Stimulated activated CD8-positive, alpha-beta memory T cell treated with anti-CD3 and anti-CD28 coated beads, Interleukin-4, amount 100 ng/mL, for 24 hours (primary cell): ENCODE measurements around the gene BACH2.
"Not testable (repeated sequence)": the region's sequence is repeated elsewhere in the genome, so short reads cannot be mapped to it uniquely, and the experiment has no call there.

Experiments
- DNase-seq: peaks from one replicate; pipeline ENCODE4 v3.0.0-alpha.2; 2020; ENCODE audit warnings: low read depth

Gene BACH2

DNA sequence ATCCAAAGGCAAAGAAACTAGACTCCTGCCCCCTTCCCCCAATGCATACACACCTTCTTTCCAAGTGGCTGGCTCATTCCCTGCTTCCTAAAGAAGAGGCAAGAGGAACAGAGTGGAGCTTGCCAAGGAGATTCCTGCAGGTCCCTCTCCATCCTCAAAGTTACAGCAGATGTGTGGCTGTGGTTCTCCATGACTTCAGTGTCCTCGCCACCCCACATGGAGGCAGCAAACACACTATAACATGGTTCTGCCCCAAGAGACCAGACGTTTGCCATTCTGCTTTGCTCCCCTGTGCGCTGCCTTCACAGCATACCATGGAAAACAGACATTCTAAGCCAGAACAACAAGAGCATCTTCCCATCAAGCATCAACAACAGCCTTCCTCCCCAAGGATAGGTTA, 84.4 kb downstream of the BACH2 start:
- DNase-seq, result no peak

DNA sequence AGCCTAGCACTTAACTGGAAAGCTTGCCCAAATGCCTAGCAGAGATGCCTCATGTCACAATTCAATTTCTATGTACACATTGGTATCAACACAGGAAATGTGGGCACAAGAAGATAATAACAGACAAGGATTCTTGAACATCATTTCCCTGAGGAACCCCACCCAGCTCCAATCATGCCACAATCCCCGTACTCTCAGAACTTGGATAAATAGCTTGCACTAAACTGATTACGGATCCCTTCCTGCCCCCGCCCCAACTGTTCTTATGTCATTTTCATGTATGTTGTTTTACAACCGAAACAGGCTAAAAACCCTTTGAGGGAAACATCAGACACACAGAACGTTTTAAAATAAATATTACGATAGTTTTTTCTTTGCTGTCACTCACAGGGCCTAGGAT, 87.1 kb downstream of the BACH2 start:
- no peak for DNase-seq

DNA sequence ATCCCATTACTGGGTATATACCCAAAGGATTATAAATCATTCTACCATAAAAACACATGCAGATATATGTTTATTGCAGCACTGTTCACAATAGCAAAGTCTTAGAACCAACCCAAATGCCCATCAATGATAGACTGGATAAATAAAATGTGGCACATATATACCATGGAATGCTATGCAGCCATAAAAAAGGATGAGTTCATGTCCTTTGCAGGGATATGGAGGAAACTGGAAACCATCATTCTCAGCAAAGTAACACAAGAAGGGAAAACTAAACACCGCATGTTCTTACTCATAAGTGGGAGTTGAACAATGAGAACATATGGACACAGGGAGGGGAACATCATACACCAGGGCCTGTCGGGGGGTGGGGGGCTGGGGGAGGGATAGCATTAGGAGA, 88.0 kb downstream of the BACH2 start:
- DNase-seq, result not testable (repeated sequence)

- no peak for DNase-seq
Measured at GRCh38 chr6:90204327-90205056, 92.2 kb downstream of the BACH2 start.

GRCh38 chr6:90203672-90204071, 93.0 kb downstream of the BACH2 start:
- DNase-seq, result no peak

GRCh38 chr6:90202156-90202555, 94.5 kb downstream of the BACH2 start:
- DNase-seq, result no peak

- DNase-seq, result no peak
Measured at GRCh38 chr6:90199900-90200299, 96.7 kb downstream of the BACH2 start.

GRCh38 chr6:90198758-90199425, 97.8 kb downstream of the BACH2 start:
- no peak for DNase-seq

DNA sequence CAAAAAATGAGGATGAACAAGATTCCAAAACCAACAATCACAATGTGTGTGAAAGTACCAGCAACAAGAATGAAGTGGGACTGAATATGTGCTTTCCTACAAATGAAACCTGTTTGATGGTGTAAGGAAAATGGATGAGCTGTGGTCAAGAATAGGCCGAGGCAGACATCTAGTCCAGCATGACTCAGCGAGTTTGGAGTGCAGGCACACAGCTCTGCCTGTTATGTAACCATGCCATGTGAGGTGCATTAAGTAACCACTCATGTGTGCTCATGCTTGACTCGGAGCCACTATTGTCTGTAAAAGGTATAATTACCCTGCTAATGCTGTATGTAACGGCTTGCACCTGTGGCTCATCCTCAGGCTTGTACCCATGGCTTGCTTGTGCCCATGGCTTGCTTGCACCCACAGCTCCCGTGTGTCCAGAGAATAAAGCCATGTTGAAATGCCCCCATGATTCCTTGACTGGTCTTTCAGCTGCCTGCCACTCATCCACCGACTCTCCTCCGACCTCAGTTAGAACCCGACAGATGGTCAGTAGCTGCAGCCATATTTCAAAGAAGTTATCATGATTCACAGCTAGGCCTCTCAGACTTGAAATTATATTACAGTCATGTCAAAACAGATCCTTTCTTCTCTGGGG, 98.7 kb downstream of the BACH2 start:
- DNase-seq, result no peak

GRCh38 chr6:90195094-90195829, 101.4 kb downstream of the BACH2 start:
- no peak for DNase-seq

GRCh38 chr6:90194371-90194841, 102.2 kb downstream of the BACH2 start:
- DNase-seq, result no peak

- no peak for DNase-seq
Measured at GRCh38 chr6:90193359-90193758, 103.3 kb downstream of the BACH2 start.

DNA sequence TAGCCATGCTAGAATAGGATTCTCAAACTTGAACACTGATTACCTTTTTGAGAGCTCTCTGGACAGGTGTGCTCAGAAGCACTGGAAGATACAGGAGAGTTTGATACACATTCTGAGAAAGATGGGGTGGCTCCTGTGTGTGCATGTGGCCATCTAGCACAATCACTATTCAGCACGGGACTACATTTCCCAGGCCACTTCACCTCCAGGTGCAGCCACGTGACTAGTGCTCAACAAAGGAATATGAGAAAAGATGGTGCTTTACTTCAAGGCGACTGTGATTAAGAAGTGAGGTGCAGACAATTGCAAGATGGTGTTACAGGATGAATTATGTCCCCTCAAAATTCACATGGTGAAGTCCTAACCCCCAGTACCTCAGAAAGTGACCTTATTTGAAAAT, 103.8 kb downstream of the BACH2 start:
- no peak for DNase-seq

DNA sequence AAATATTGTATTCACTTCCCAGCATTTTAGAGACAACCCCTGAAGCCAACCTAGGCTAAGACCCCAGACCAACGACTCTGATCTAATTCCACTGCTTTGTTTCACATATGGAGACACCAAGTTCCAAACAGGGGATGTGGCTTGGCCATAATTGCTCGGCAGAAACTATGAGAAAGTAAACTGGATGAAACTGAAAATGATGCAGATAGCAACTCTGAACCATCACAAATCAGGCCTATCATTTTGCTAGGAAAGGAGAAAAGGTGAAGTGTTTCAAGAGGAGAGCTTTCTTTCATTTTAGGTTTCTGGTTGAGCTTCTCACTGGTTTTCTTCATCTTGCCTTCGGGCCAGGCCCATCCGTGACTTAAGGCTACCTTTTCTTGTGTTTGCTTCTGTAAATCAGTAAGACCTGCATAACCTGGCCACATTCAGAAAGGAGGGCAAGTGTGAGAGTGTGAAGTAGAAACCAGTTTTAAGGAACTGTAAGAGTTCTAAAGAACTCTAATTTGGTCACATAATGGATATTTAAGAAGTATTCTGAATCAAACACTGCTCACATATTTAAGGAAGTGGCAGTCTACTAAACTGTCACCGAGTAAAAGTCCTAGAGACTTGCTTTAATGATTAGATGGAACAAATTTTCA, 105.8 kb downstream of the BACH2 start:
- no peak for DNase-seq

- no peak for DNase-seq
Measured at GRCh38 chr6:90190131-90190530, 106.5 kb downstream of the BACH2 start.

DNA sequence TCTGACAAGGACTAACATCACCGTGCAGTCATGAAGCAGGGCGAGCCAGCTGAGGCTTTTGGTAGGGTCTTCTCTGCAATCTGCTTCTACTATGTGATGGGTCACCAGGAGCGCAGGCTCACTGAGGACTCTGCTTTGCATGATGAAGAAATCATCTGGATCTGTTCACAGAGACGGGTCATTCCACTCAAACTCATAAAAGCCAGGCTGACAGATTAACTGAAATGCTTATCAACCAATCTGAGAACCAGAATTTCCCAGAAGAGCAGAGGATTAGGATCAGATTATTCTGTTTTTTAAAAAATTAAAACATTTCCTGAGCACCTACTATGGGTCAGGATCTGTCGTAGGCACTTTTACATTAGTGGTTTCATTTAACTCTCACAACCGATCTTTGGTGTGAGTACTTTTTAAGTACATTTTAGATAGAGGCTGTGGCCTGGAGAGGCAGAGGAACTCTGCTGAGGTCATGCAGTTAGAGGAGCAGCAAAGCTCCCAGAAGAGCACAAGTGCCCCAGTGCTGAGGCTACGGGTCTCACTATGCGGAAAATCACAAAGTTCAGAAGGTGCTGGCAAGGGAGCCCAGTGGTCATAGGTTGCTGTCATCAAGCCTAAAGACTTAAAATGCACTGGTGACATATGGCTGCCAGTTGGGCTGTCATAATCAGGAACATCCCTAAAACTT, 109.1 kb downstream of the BACH2 start:
- DNase-seq, result no peak

GRCh38 chr6:90186637-90187371, 109.8 kb downstream of the BACH2 start:
- DNase-seq, result no peak

- DNase-seq, result no peak
Measured at GRCh38 chr6:90186026-90186425, 110.6 kb downstream of the BACH2 start.

DNA sequence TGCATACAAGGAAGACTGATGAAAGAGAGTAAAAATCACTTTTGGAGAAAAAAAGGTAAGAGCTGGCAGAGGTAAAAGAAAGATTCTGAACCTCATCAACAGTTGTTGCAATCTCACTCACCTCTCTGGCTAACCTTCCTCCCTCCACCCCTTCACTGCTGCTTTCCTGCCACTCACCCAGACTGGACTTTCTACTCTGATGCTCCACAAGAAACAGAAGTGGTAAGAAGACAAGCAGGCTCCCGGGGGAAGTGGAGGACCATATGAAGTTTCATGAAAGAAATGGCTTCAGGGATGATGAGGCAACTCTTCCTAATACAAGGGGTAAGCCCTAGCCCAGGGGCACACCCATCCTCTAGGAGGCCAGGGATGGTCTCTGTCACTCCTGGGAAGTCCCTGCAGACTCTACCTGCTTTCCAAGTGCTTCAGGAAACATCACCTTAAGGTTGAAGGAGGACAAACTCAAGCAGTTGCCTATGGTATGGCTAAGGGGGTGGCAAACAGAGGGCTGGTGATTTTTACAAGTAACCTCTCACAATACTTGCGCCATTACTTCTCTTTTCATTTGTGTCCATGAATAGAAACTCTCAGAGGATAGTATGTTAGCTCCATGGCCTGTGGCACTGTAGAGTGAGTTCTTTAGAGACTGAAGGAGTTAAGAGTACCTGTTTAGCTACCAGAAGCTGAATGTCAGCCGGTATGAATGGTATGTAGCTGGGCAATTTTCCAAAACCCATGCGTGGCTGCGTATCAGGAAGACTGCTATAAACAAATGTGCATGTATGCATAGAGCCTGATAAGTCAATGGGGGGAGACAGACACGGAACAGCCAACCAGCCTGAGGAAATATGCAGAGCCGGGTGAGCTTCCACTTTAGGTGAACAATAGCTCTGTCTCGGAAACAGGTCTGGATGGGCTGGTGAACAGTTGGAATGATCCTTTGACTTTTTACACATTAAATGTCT, 112.0 kb downstream of the BACH2 start:
- no peak for DNase-seq
